ENCODE results near the gene RHBDF2. TPM values are rescaled to one million over a fixed set of nuclear protein-coding genes. Genes with fewer than 3 reads are reported as not detected.

The RHBDF2 gene
- total and polyA plus RNA-seq, 2 donors (not counting 3 experiments of a cell fraction or from before 2014, with no cell fraction given): 25.5 to 38.5 TPM

DNA sequence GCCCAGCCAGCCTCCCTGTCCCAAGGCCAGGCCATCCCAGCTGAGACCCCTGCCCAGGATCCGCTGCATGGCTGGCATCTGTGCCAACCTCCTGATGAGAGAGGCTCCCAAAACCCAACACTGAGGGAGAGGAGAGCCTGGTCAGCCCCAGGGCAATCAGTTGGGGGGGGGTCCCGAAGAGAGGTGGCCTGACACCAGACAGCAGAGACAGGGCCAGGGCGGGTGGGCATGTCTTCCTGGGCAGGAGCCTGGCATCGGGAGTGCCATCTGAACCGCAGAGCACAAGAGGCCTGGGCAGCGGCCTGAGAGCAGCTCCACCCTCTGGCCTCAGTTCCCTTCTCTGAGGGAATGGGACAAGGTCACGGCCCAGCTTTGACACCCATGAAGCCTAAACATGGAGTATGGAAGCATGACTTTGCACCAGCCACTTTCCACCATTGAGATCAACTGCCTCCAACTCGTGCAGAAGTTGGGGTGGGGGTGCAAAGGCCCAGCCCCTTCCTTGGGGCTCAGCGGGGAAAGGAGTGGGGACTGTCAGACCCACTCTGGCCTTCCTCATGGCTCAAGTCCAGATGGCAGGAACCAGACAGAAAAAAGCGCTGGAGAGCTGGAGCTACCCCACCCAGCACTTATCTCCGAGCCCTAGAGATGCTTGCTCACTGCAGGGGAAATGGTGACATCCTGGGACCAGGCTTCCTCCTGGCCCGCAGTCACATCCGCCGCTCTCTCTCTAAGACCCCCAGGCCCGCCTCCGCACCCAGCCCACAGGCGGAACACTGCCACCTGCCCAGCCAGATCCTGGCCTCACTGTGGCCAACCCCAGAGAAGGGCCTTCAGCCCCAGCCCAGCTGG is 9.7 kb downstream of the RHBDF2 start:
- Histone ChIP-seq H3K4me2 (ENCODE audit: insufficient read depth, low read length) (no peak overlapping the region), H3K36me3 (ENCODE audit: control insufficient read depth in 2 of 2, extremely low read depth in 1 of 2, insufficient read depth in 2 of 2, low read length in 2 of 2) (no peaks in the 10 kb centered on the region), H3K4me1 (ENCODE audit: control insufficient read depth, extremely low read depth, insufficient read depth, low read length) (peaks cover 17% of the 10 kb centered on the region), H3K27me3 (ENCODE audit: control insufficient read depth in 2 of 2, insufficient read depth in 2 of 2, low read length in 2 of 2) (no peaks in the 10 kb centered on the region), H4K20me1 (replicated peaks; ENCODE audit: control insufficient read depth, extremely low read depth, insufficient read depth, low read length) (no peaks in the 10 kb centered on the region), H2AFZ (ENCODE audit: low read depth, low read length) (no peak overlapping the region), H3K9me3 (replicated peaks; ENCODE audit: control insufficient read depth, insufficient read depth, low read length) (no peaks in the 10 kb centered on the region), H3K9ac (replicated peaks; ENCODE audit: extremely low read depth, insufficient read depth, low read length) (no peak overlapping the region), H3K9me1 (replicated peaks; ENCODE audit: control insufficient read depth, extremely low read depth, insufficient read depth, low read length) (no peaks in the 10 kb centered on the region), H3K27ac (ENCODE audit: insufficient read depth, low read depth, low read length) (no peak overlapping the region), H3K79me2 (ENCODE audit: control insufficient read depth, insufficient read depth, low read length) (no peaks in the 10 kb centered on the region), H3K4me3 (replicated peaks in 1 of 3; ENCODE audit: insufficient read depth in 1 of 3, low read depth in 1 of 3, low read length in 3 of 3) (no peak overlapping the region)
- BruUV-seq (replicated peaks): no TSS peak
- dilution Hi-C loops (cut with MboI; ENCODE audit: extremely low pct_ligation_motif_present, low sequenced_read_pairs): no loop called here
- intact Hi-C loops (cut with micrococcal nuclease): no loop called here
- DNase-seq (ENCODE audit: low read depth, low spot score) (no peak), FAIRE-seq (no peak)
- ChIA-PET POLR2A (no interaction called here), CTCF (interaction anchor here (1.0 to 1.9 kb wide), 4 partner anchors 8 to 39 kb away, joined by 3 to 6 read pairs (median 4); partner anchors contain the start of genes AANAT and UBE2O)
- no peak for TF ChIP-seq MYC (IDR thresholded peaks at IDR 0.05; ENCODE audit: low read depth, low read length)
- no peak for TF ChIP-seq JUN (IDR thresholded peaks at IDR 0.05; ENCODE audit: borderline replicate concordance, insufficient read depth, insufficient read length, low read depth)
- TF ChIP-seq POLR2AphosphoS5 (IDR thresholded peaks at IDR 0.05; ENCODE audit: insufficient read depth, low read depth, low read length): no peak
- TF ChIP-seq, protein P1, sequence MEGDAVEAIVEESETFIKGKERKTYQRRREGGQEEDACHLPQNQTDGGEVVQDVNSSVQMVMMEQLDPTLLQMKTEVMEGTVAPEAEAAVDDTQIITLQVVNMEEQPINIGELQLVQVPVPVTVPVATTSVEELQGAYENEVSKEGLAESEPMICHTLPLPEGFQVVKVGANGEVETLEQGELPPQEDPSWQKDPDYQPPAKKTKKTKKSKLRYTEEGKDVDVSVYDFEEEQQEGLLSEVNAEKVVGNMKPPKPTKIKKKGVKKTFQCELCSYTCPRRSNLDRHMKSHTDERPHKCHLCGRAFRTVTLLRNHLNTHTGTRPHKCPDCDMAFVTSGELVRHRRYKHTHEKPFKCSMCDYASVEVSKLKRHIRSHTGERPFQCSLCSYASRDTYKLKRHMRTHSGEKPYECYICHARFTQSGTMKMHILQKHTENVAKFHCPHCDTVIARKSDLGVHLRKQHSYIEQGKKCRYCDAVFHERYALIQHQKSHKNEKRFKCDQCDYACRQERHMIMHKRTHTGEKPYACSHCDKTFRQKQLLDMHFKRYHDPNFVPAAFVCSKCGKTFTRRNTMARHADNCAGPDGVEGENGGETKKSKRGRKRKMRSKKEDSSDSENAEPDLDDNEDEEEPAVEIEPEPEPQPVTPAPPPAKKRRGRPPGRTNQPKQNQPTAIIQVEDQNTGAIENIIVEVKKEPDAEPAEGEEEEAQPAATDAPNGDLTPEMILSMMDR (IDR thresholded peaks at IDR 0.05; ENCODE audit: extremely low read depth in 1 of 2, insufficient read depth in 1 of 2, low read depth in 1 of 2, low read length in 2 of 2): no peak
- TF ChIP-seq FOS (IDR thresholded peaks at IDR 0.05; ENCODE audit: borderline replicate concordance, insufficient read depth, low read length): no peak
- TF ChIP-seq GATA2 (IDR thresholded peaks at IDR 0.05; ENCODE audit: insufficient read depth, insufficient read length, low read depth, low read length): no peak
- no peak for TF ChIP-seq EZH2 (IDR thresholded peaks at IDR 0.05; ENCODE audit: borderline replicate concordance, low read depth, low read length, severe bottlenecking)
- TF ChIP-seq, protein P2, sequence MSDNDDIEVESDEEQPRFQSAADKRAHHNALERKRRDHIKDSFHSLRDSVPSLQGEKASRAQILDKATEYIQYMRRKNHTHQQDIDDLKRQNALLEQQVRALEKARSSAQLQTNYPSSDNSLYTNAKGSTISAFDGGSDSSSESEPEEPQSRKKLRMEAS (IDR thresholded peaks at IDR 0.05; ENCODE audit: insufficient read depth, insufficient read length): no peak
- TF ChIP-seq POLR2A (IDR thresholded peaks at IDR 0.05; ENCODE audit: low read depth, low read length): no peak
